GM12878 (cell line): Measurements from ENCODE around the gene ZNF592. TPM values are rescaled to one million over a fixed set of nuclear protein-coding genes. Genes with fewer than 3 reads are reported as not detected.

Source experiments
- ATAC-seq: fragments of 200-7000 bp; cut with Tn5 transposase; 3 replicates; pipeline ENCODE4 v1.9.1; 2020; ENCODE audit warnings: mild to moderate bottlenecking, moderate library complexity
- BruUV-seq: library from RNA; stranded (reverse); fragments of 400-500 nt; replicated peaks from 2 replicates; lab custom pipeline; 2021; lab: Mats Ljungman, UMichigan
- CTCF ChIA-PET: fragments of 300-600 bp; sonication (Branson Sonifier 250); formaldehyde crosslinking; extraction: SDS; loops from one replicate; lab custom pipeline; 2021; ENCODE audit warnings: inconsistent platforms; lab: Yijun Ruan, JAX
- POLR2A ChIA-PET: fragments of 350-600 bp; formaldehyde crosslinking; extraction: SDS; loops from one replicate; lab custom pipeline; 2021; ENCODE audit warnings: inconsistent platforms; lab: Charles Lee
- RAD21 ChIA-PET: fragments of 300-600 bp; sonication (Branson Sonifier 250); formaldehyde crosslinking; loops from one replicate; lab custom pipeline; 2023; ENCODE audit warnings: antibody characterized with exemption; ENCODE audit not compliant: unreplicated experiment; lab: Charles Lee
- SMC1A ChIA-PET: fragments of 300-600 bp; sonication (Branson Sonifier 250); formaldehyde crosslinking; loops from one replicate; lab custom pipeline; 2023; ENCODE audit not compliant: unreplicated experiment, uncharacterized antibody; lab: Charles Lee
- DNase-seq: peaks from one replicate; pipeline ENCODE4 v3.0.0-alpha.2; 2011; ENCODE audit warnings: low read depth, low spot score
- FAIRE-seq: peaks from 3 replicates; lab custom pipeline; 2011; peaks lifted over from hg19 to GRCh38; lab: Jason Lieb, UNC
- H2AFZ ChIP-seq: 2 replicates; pipeline ENCODE4 v1.6.0; 2011; ENCODE audit warnings: low read depth, low read length, control low read depth; ENCODE audit not compliant: control insufficient read depth
- H3K27ac ChIP-seq: 2 replicates; pipeline ENCODE4 v1.5.1; 2011; ENCODE audit warnings: control low read depth; ENCODE audit not compliant: control insufficient read depth, insufficient read depth
- H3K27me3 ChIP-seq, 2 experiments: replicated peaks in 1 of 2; 2 replicates each; pipeline versions ENCODE4 v1.6.0 to v1.6.1; 2011; ENCODE audit warnings: low read length in 1 of 2; ENCODE audit not compliant: control insufficient read depth in 2 of 2, insufficient read depth in 2 of 2
- H3K36me3 ChIP-seq, 2 experiments: 2 replicates each; pipeline ENCODE4 v1.5.1; 2011; ENCODE audit warnings: low read length in 1 of 2; ENCODE audit not compliant: control insufficient read depth in 2 of 2, insufficient read depth in 2 of 2
- H3K4me1 ChIP-seq: 2 replicates; pipeline ENCODE4 v1.6.1; 2011; ENCODE audit warnings: mild to moderate bottlenecking, low read length, moderate library complexity, mixed read lengths; ENCODE audit not compliant: control insufficient read depth, insufficient read depth
- H3K4me2 ChIP-seq: 2 replicates; pipeline ENCODE4 v1.6.0; 2011; ENCODE audit warnings: control low read depth; ENCODE audit not compliant: control insufficient read depth, insufficient read depth
- H3K4me3 ChIP-seq: fragments of 200-600 bp; sonication (generic); 2 replicates; pipeline ENCODE4 v1.5.1; 2016
- H3K79me2 ChIP-seq: 2 replicates; pipeline ENCODE4 v1.6.0; 2011; ENCODE audit warnings: low read length; ENCODE audit not compliant: control insufficient read depth, insufficient read depth
- H3K9ac ChIP-seq: 2 replicates; pipeline ENCODE4 v1.8.0; 2011; ENCODE audit warnings: low read length, control low read depth, mixed read lengths; ENCODE audit not compliant: control insufficient read depth, insufficient read depth
- H3K9me3 ChIP-seq: replicated peaks from 3 replicates; pipeline ENCODE4 v1.5.1; 2011; ENCODE audit warnings: mild to moderate bottlenecking, low read length; ENCODE audit not compliant: control insufficient read depth, insufficient read depth
- H4K20me1 ChIP-seq: 2 replicates; pipeline ENCODE4 v1.6.0; 2011; ENCODE audit not compliant: control insufficient read depth, insufficient read depth
- ATF7 ChIP-seq: fragments of 450-650 bp; IDR thresholded peaks from 2 replicates; pipeline ENCODE4 v1.6.1; 2016; ENCODE audit warnings: low read depth, mild to moderate bottlenecking
- CBX5 ChIP-seq: sonication (generic); IDR thresholded peaks from 2 replicates; pipeline ENCODE4 v1.6.1; 2016; ENCODE audit warnings: low read depth, moderate library complexity, mild to moderate bottlenecking, inconsistent platforms
- DPF2 ChIP-seq: fragments of 450-650 bp; IDR thresholded peaks from 2 replicates; pipeline ENCODE4 v1.6.1; 2017; ENCODE audit warnings: mild to moderate bottlenecking
- EGR1 ChIP-seq, 2 experiments: IDR thresholded peaks; 1 replicate in 1 of 2; 2 replicates in 1 of 2; pipeline ENCODE4 v1.6.1; 2011 to 2012; ENCODE audit warnings: low read depth in 2 of 2, low read length in 2 of 2, borderline replicate concordance in 1 of 2, mild to moderate bottlenecking in 1 of 2, moderate library complexity in 1 of 2
- HSF1 ChIP-seq: fragments of 150-350 bp; IDR thresholded peaks from 2 replicates; pipeline ENCODE4 v1.6.1; 2014; ENCODE audit warnings: mild to moderate bottlenecking, low read depth, low read length
- MEF2B ChIP-seq: fragments of 450-650 bp; IDR thresholded peaks from 2 replicates; pipeline ENCODE4 v1.6.1; 2018; ENCODE audit warnings: mild to moderate bottlenecking, moderate library complexity; ENCODE audit not compliant: partially characterized antibody, poor library complexity, severe bottlenecking
- NFXL1 ChIP-seq: fragments of 450-650 bp; IDR thresholded peaks from 2 replicates; pipeline ENCODE4 v1.6.1; 2017; ENCODE audit warnings: antibody characterized with exemption, mild to moderate bottlenecking, borderline replicate concordance
- POLR2A ChIP-seq: IDR thresholded peaks from 2 replicates; pipeline ENCODE4 v1.6.1; 2011; ENCODE audit warnings: low read depth, mild to moderate bottlenecking, low read length
- RUNX3 ChIP-seq: IDR thresholded peaks from 2 replicates; pipeline ENCODE4 v1.6.1; 2012; ENCODE audit warnings: low read length, inconsistent platforms
- SMC3 ChIP-seq: IDR thresholded peaks from 2 replicates; pipeline ENCODE4 v1.6.1; 2011; ENCODE audit warnings: low read length, improper control_type of control experiment, borderline replicate concordance
- USF2 ChIP-seq: IDR thresholded peaks from 2 replicates; pipeline ENCODE4 v1.6.1; 2011; ENCODE audit warnings: low read depth, low read length, improper control_type of control experiment, borderline replicate concordance
- ZBTB40 ChIP-seq: fragments of 450-650 bp; IDR thresholded peaks from 2 replicates; pipeline ENCODE4 v1.6.1; 2016; ENCODE audit warnings: mild to moderate bottlenecking, moderate library complexity, borderline replicate concordance
- WGBS: methylation state at CpG from one replicate; pipeline ENCODE4 v1.1.6; 2016; ENCODE audit warnings: low lambda C conversion rate; ENCODE audit not compliant: insufficient replicate concordance, insufficient coverage; ENCODE audit errors: missing lambda C conversion rate; 5-methylcytosine and 5-hydroxymethylcytosine counted together
- in situ Hi-C: fragments of 300-500 bp; cut with MboI; formaldehyde crosslinking; loops from 9 replicates; pipeline ENCODE4 v1.14.3; 2018; ENCODE audit warnings: mixed read lengths
- intact Hi-C: fragments of 100-400 bp; cut with micrococcal nuclease; formaldehyde crosslinking; loops from one replicate; pipeline ENCODE4 v1.14.2; 2022; ENCODE audit not compliant: unreplicated experiment
- polyA plus RNA-seq, 11 experiments: library from polyadenylated mRNA; depleted of rRNA in 4 of 11; unstranded in 6 of 11; stranded (reverse) in 5 of 11; fragments of >200 nt; fragmentation: Nextera tagmentation in 4 of 11; fragmentation: Illumina TruSeq in 1 of 11; extraction: Ambion mirVana in 4 of 11; extraction: Trizol in 1 of 11; gene quantifications; 1 replicate in 1 of 11; 2 replicates in 10 of 11; pipeline versions ENCODE4 v1.2.1 to v1.2.3, GENCODE V29; 2011 to 2016; ENCODE audit warnings: inconsistent platforms in 2 of 11, missing spikeins in 2 of 11, low read depth in 1 of 11
- total RNA-seq, 4 experiments: library from RNA; depleted of rRNA in 3 of 4; stranded (reverse); fragments of >200 nt in 3 of 4; fragmentation: Illumina TruSeq in 1 of 4; extraction: Trizol in 1 of 4; gene quantifications; 2 replicates each; pipeline versions ENCODE4 v1.2.1 to v1.2.3, GENCODE V29; 2013 to 2021
- TF ChIP-seq, protein P1 (sequence below): fragments of 450-650 bp; IDR thresholded peaks from 2 replicates; pipeline ENCODE4 v1.6.1; 2018; ENCODE audit warnings: mild to moderate bottlenecking, low read depth, moderate library complexity; ENCODE audit not compliant: partially characterized antibody

Gene ZNF592
- total and polyA plus RNA-seq, 10 of the 15 experiments (the other 5 are each of a cell fraction or from before 2014, with no cell fraction given): 0.95 to 23.7 (median 8.6) TPM

GRCh38 chr15:84702961-84703482, 45.4 kb upstream of the ZNF592 start (continued):
- TF ChIP-seq CBX5: no peak
- no peak for TF ChIP-seq EGR1 (IDR thresholded peaks at IDR 0.05; ENCODE audit: borderline replicate concordance in 1 of 2, low read depth in 2 of 2, low read length in 2 of 2)
- TF ChIP-seq HSF1: no peak
- TF ChIP-seq USF2: no peak
- TF ChIP-seq NFXL1: no peak
- TF ChIP-seq, all 136 proteins: peak for 0

DNA sequence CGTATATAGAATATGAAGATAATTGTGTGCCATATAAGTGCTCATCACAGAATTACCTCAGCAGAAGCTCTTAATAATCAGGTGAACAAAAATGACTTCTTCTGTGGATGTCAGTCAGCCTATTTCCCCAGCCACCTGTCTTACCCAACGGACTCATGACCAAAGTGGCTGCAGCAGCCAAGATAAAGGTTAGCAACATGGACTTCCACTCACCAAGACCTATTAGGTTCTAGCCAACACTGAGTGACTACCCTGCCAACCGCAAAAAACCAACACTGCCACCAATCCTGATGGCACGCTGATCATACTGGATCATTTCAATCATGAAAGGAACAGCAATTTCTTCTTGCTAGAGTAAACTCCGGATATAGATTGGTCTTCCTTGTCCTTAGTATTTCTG, 44.6 kb upstream of the ZNF592 start:
- RAD21 ChIA-PET: no interaction called here
- CTCF ChIA-PET: no interaction called here
- Histone ChIP-seq H3K4me2 (no peak overlapping the region), H3K79me2 (peaks cover 56% of the 10 kb centered on the region), H3K9me3 (no peaks in the 10 kb centered on the region), H3K27me3 (no peaks in the 10 kb centered on the region), H3K4me1 (no peaks in the 10 kb centered on the region), H3K27ac (no peak overlapping the region), H3K4me3 (no peak overlapping the region), H4K20me1 (peaks cover 6% of the 10 kb centered on the region; the same call in 1 of the 2 replicates), H2AFZ (no peak overlapping the region), H3K9ac (no peak overlapping the region), H3K36me3 (peaks cover 1 to 7% of the 10 kb centered on the region in 2 experiments; a peak in 2 of 4 replicates)
- no TSS peak for BruUV-seq
- 99% methylated on average over 5 of the region's 5 CpGs for WGBS
- no peak for FAIRE-seq
- ATAC-seq: no peak
- POLR2A ChIA-PET: interaction anchor here (1.1 kb wide), 1 partner anchor 29 kb away, joined by 3 read pairs; no protein-coding TSS in a partner anchor
- SMC1A ChIA-PET: interaction anchor here (1.0 to 2.0 kb wide), 5 partner anchors 10 to 233 kb away, joined by 3 to 5 read pairs (median 3); partner anchors contain the start of gene SEC11A
- in situ Hi-C loops: no loop called here
- DNase-seq: no peak
- intact Hi-C loops: no loop called here
- TF ChIP-seq SMC3 (no peak), RUNX3 (no peak), DPF2 (no peak), POLR2A (no peak), MEF2B (no peak), ZBTB40 (no peak), ATF7 (no peak)
- TF ChIP-seq, protein P1, sequence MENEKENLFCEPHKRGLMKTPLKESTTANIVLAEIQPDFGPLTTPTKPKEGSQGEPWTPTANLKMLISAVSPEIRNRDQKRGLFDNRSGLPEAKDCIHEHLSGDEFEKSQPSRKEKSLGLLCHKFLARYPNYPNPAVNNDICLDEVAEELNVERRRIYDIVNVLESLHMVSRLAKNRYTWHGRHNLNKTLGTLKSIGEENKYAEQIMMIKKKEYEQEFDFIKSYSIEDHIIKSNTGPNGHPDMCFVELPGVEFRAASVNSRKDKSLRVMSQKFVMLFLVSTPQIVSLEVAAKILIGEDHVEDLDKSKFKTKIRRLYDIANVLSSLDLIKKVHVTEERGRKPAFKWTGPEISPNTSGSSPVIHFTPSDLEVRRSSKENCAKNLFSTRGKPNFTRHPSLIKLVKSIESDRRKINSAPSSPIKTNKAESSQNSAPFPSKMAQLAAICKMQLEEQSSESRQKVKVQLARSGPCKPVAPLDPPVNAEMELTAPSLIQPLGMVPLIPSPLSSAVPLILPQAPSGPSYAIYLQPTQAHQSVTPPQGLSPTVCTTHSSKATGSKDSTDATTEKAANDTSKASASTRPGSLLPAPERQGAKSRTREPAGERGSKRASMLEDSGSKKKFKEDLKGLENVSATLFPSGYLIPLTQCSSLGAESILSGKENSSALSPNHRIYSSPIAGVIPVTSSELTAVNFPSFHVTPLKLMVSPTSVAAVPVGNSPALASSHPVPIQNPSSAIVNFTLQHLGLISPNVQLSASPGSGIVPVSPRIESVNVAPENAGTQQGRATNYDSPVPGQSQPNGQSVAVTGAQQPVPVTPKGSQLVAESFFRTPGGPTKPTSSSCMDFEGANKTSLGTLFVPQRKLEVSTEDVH: no peak
